NCI-H69 (cell line): ENCODE results near the gene TEX54.
"Not testable (repeated sequence)": the region's sequence is repeated elsewhere in the genome, so short reads cannot be mapped to it uniquely, and the experiment has no call there.

Experiments
- DNase-seq: peaks from one replicate; lab custom pipeline; 2025; lab: John Stamatoyannopoulos, UW

The TEX54 gene

DNA sequence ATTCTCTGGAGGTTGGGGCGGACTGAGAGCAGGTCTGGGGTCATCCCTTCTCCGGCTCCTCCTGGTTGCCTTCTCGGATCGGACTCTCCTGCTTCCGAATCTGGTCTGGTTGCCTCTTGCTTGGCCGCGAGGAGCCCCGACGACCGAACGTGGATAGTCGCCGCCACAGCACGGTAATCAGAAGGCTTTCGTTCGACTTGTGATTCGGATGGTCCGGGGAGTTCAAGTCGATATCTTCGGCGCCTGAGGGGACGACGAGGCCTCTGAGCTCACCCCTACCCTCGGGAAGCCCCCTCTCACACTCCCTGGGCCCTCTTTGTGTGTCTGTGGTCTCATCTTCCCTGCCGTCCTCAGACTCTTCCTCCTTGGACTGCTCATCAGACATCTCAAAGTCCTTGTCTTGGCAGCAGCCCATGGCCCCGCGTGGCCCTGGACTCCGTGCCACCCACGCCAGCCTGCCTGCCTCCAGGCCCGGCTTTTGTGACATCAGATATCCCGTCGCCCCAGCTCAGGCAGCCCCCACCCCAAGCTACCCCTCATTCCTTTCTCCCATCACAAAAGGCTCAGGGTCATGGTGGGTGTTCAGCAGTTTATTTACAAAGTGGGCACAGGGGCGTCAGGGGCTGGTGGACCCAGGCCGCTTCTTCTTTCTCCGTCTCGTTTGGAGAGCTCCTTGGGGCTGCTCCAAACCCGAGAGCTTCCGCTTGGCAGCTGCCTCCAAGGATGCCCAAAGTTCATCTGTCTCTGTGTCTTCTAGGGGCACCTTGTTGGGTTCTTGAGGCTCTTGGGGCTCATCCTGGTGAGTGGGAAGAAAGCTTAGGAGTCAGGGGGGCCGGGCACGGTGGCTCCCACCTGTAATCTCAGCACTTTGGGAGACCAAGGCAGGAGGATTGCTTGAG is at the start of gene TEX54:
Gene TEX54 (minus strand): TSS at position 506 of the 899 bp plus-strand sequence.
- DNase-seq = peak; percentile 51

DNA sequence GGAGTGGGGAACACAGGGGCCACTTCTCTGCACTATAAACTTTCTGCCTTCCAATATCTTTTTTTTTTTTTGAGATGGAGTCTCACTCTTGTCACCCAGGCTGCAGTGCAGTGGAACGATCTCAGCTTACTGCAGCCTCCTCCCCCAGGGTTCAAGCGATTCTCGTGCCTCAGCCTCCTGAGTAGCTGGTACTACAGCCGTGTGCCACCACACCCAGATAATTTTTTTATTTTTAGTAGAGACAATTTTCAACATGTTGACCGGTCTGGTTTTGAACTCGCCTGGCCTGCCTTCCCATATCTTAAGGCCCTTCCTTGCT is 49.7 kb upstream of the TEX54 start:
- no peak for DNase-seq

- peak; percentile 98 for DNase-seq
These were observed 49.2 kb upstream of the TEX54 start for GRCh38 chr11:62881579-62882430.

DNA sequence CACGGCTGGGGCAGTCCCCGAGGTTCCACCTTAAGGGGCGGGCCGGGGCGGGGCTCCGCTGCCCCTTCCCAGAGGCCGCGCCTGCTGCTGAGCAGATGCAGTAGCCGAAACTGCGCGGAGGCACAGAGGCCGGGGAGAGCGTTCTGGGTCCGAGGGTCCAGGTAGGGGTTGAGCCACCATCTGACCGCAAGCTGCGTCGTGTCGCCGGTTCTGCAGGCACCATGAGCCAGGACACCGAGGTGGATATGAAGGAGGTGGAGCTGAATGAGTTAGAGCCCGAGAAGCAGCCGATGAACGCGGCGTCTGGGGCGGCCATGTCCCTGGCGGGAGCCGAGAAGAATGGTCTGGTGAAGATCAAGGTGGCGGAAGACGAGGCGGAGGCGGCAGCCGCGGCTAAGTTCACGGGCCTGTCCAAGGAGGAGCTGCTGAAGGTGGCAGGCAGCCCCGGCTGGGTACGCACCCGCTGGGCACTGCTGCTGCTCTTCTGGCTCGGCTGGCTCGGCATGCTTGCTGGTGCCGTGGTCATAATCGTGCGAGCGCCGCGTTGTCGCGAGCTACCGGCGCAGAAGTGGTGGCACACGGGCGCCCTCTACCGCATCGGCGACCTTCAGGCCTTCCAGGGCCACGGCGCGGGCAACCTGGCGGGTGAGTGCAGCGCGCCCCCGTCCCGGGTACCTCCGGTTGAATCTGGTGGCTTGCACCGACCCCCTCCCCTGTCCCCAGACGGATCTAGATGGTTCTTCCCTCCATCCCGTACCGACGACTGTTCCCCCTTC is 48.4 kb upstream of the TEX54 start, which contains the start of gene SLC3A2:
Gene SLC3A2 (plus strand): TSS at position 94 of the 776 bp plus-strand sequence. CDS start 128 bp downstream, at position 222.
- peak; percentile 96 for DNase-seq

GRCh38 chr11:62880231-62880802 is 47.7 kb upstream of the TEX54 start:
- DNase-seq = no peak

DNA sequence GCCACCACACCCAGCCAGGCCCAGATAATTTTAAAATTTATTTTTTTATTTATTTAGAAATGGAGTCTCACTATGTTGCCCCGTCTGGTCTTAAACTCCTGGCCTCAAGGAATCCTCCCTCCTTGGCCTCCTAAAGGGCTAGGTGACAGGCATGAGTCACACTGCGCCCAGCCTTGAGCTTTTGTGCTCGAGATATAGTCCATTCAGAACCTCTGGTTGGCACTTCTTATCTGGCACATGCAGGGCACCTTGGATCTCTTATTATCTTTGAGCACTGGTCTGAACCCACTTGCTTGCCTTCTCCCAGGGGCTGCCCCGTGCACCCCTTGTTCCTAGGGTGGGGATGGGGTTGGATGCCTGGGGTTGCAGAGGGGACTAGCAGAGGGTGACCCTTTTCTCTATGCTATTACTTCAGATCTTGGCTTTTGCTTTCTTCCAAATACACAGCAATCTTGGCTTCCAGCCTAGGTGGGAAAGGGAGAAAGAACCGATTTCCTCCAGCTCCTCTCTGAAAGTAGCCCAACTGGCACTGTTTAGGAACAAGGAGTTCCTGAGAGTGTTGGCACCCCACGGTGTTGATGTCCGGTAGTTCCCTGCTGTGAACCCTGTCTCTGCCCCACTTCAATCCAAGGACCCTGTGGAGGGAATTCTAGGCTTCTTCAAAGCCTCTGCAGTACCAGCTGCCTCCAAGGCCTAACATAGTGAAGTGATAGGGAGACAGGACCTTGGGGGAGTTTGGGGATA is 46.8 kb upstream of the TEX54 start:
- peak; percentile 43 for DNase-seq

GRCh38 chr11:62876712-62877111 is 44.1 kb upstream of the TEX54 start:
- DNase-seq = no peak

DNA sequence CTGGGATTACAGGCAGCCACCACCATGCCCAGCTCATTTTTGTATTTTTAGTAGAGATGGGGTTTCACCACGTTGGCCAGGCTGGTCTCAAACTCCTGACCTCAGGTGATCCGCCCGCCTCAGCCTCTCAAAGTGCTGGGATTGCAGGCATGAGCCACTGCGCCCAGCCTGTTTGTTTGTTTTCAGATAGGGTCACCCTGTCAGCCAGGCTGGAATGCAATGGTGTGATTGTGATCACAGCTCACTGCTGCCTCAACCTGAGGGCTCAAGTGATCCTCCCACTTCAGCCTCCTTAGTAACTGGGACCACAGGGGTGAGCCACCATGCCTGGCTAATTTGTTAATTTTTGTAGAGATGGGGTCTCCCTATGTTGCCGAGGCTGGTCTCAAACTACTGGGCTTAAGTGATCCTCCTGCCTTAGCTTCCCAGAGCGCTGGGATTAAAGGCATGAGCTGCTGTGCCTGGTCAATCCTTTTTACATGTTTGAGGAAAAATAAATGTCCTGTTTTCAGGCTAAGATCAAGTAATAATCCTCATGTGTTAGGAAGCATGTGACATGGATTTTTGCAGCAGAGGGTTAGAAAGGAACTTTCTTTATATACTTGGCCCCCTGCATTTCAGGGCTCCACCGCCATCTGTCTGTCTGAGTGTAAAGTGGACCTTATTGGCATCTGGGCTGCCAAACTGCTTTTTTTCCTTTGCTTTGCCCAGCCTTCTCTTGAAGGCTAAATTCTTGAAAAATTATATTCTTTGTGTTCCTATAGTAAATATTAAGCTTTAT is 43.2 kb upstream of the TEX54 start:
- no peak for DNase-seq

- no peak for DNase-seq
These were observed 42.2 kb upstream of the TEX54 start for GRCh38 chr11:62874851-62875250.

- DNase-seq = no peak
These were observed 33.0 kb upstream of the TEX54 start for GRCh38 chr11:62865635-62866034.

- no peak for DNase-seq
These were observed 31.2 kb upstream of the TEX54 start for GRCh38 chr11:62863687-62864335.

DNA sequence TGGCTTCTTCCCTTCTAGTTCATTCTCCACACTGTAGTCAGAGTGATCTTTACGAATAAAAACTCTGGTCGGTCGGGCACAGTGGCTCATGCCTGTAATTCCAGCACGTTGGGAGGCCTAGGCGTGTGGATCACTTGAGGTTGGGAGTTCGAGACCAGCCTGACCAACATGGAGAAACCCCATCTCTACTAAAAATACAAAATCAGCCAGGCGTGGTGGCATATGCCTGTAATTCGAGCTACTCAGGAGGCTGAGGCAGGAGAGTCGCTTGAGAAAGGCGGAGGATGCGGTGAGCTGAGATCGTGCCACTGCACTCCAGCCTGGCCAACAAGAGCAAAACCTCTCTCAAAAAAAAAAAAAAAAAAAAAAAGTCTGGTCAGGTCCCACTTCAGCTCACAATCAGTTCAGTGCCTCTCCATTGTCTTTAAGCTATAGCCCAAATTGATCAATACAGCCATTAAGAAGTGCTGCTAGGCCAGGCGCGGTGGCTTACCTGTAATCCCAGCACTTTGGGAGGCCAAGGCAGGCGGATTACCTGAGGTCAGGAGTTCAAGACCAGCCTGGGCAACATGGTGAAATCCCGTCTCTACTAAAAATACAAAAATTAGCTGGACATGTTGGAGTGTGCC is 29.0 kb upstream of the TEX54 start:
- not testable (repeated sequence) for DNase-seq

DNA sequence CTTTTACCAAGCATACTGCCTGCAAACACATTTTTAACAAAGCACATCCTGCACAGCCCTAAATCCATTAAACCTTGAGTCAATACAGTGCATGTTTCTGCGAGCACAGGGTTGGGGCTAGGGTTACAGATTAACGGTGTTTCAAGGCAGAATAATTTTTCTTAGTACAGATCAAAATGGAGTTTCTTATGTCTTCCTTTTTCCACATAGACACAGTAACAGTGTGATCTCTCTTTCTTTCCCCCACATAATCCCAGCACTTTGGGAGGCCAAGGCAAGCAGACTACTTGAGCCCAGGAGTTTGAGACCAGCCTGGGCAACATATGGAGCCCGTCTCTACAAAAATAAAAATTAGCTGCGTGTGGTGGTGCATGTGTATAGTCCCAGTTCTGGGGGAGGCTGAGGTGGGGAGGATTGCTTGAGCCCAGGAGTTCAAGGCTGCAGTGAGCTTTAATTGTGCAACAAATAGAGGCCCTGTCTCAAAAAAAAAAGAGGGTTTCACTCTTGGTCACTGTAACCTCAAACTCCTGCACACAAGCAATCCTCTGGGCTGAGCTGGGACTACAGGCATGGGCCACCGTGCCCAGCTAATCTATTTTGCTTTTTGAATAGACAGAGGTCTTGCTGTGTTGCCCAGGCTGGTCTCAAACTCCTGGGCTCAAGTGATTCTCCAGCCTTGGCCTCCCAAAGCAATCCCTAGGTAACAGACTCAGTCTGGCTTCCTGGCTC is 28.4 kb upstream of the TEX54 start:
- DNase-seq = no peak

DNA sequence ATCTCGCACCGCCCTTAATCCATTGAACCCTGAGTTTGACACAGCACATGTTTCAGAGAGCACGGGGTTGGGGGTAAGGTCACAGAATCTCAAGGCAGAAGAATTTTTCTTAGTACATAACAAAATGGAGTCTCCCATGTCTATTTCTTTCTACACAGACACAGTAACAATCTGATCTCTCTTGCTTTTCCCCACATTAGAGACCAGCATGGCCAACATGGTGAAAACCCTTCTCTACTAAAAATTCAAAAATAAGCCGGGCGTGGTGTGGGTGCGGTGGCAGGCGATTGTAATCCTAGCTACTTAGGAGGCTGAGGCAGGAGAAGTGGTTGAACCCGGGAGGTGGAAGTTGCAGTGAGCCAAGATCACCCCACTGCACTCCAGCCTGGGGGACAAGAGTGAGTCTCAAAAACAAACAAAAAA is 26.7 kb upstream of the TEX54 start:
- not testable (repeated sequence) for DNase-seq

DNA sequence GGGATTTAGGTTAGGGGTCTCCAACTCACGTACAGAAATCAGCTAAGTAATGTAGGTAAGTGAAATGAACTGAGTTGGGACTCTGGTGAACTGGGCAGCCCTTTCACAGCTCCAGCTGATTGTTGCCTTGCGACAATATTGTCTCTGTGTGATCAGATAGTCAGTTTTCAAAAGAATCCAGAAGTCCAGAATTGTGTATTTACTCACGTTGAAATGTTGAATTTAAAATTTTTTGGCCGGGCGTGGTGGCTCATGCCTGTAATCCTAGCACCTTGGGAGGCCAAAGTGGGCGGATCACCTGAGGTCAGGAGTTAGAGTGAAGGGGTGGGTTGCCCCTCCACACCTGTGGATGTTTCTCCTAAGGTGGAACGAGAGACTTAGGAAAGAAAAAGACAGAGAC is 25.6 kb upstream of the TEX54 start:
- no peak for DNase-seq

DNA sequence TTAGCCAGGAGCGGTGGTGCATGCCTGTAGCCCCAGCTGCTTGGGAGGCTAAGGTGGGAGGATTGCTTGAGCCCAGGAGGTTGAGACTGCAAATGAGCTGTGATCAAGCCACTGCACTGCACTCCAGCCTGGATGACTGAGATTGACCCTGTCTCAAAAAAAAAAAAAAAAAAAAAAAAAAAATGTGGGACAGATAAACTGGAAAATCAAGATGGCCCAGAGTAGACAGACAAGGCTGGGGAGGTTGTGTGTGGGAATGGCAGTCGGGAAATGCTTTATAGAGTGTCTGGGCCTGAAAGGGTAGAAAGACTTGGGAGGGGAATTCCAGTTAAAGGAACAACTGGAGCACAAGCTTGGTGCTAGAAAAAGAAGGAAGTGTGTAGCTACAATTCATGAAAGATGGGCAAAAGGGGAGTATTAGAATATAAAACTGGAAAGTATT is 24.9 kb upstream of the TEX54 start:
- peak; percentile 44 for DNase-seq

- peak; percentile 52 for DNase-seq
These were observed 23.8 kb upstream of the TEX54 start for GRCh38 chr11:62856333-62856895.
